ENCODE measurements around the gene PPIF. TPM values are rescaled to one million over a fixed set of nuclear protein-coding genes. Genes with fewer than 3 reads are reported as not detected.

The PPIF gene
- total RNA-seq: 100 to 1,000 TPM in 2 of 4 donors, 10 to 100 TPM in 2; 34.2 to 141 (median 94.5) TPM

GRCh38 chr10:79347226-79347893 is at the start of gene PPIF:
TSS of gene PPIF (plus strand) at chr10:79347469. CDS start at chr10:79347549, 80 bp downstream.
- ATAC-seq (ENCODE audit: low FRiP score) (peak; percentile 92), DNase-seq (ENCODE audit: low spot score) (peak; percentile 86)
- TF ChIP-seq CTCF (IDR thresholded peaks at IDR 0.05): peak; percentile 70 to 82 (median 80)

- DNase-seq (ENCODE audit: low spot score) (no peak), ATAC-seq (ENCODE audit: low FRiP score) (peak; percentile 81)
- no peak for TF ChIP-seq CTCF (IDR thresholded peaks at IDR 0.05)
Measured at GRCh38 chr10:79298403-79299244, 48.6 kb upstream of the PPIF start.

- DNase-seq (ENCODE audit: low spot score): no peak
- peak; percentile 1 for ATAC-seq (ENCODE audit: low FRiP score)
- no peak for TF ChIP-seq CTCF (IDR thresholded peaks at IDR 0.05)
Measured at GRCh38 chr10:79299397-79300241, 47.6 kb upstream of the PPIF start.

GRCh38 chr10:79300711-79301110 is 46.6 kb upstream of the PPIF start:
- no peak for DNase-seq (ENCODE audit: low spot score)
- no peak for ATAC-seq (ENCODE audit: low FRiP score)
- TF ChIP-seq CTCF (IDR thresholded peaks at IDR 0.05): no peak

GRCh38 chr10:79301754-79302530 is 45.3 kb upstream of the PPIF start:
- ATAC-seq (ENCODE audit: low FRiP score): no peak
- DNase-seq (ENCODE audit: low spot score): no peak
- TF ChIP-seq CTCF (IDR thresholded peaks at IDR 0.05): no peak

Measured in omental fat pad (tissue), 4 donors.